GM23338 (cell line): ENCODE measurements around the gene PTPRE. TPM values are rescaled to one million over a fixed set of nuclear protein-coding genes. Genes with fewer than 3 reads are reported as not detected.

Source experiments
- ATAC-seq: fragments of 200-7000 bp; cut with Tn5 transposase; 3 replicates; pipeline ENCODE4 v1.9.1; 2020
- DNase-seq: peaks from one replicate; pipeline ENCODE4 v3.0.0-alpha.2; 2015; ENCODE audit warnings: low spot score
- H2AFZ ChIP-seq: fragments of 200-600 bp; sonication (generic); 2 replicates; pipeline ENCODE4 v1.8.0; 2016; ENCODE audit warnings: antibody characterized with exemption, mild to moderate bottlenecking, moderate library complexity
- H3F3A ChIP-seq: fragments of 200-600 bp; sonication (generic); replicated peaks from 2 replicates; pipeline ENCODE4 v1.8.0; 2017; ENCODE audit warnings: antibody characterized with exemption, mixed run types, low read depth
- H3K27ac ChIP-seq: fragments of 200-600 bp; sonication (generic); 2 replicates; pipeline ENCODE4 v1.6.1; 2016; ENCODE audit warnings: low read depth
- H3K27me3 ChIP-seq: fragments of 200-600 bp; sonication (generic); 2 replicates; pipeline ENCODE4 v1.8.0; 2016; ENCODE audit warnings: mild to moderate bottlenecking, mixed run types, moderate library complexity; ENCODE audit not compliant: insufficient read depth
- H3K36me3 ChIP-seq: fragments of 200-600 bp; sonication (generic); 2 replicates; pipeline ENCODE4 v1.8.0; 2016; ENCODE audit warnings: mild to moderate bottlenecking; ENCODE audit not compliant: insufficient read depth
- H3K4me1 ChIP-seq: fragments of 200-600 bp; sonication (generic); 2 replicates; pipeline ENCODE4 v1.8.0; 2016; ENCODE audit warnings: mild to moderate bottlenecking, moderate library complexity; ENCODE audit not compliant: insufficient read depth
- H3K4me2 ChIP-seq: fragments of 200-600 bp; sonication (generic); 2 replicates; pipeline ENCODE4 v1.7.1; 2017; ENCODE audit warnings: mixed run types
- H3K4me3 ChIP-seq: fragments of 200-600 bp; sonication (generic); 2 replicates; pipeline ENCODE4 v1.6.1; 2016; ENCODE audit warnings: mixed run types
- H3K79me2 ChIP-seq: fragments of 200-600 bp; sonication (generic); replicated peaks from 2 replicates; pipeline ENCODE4 v1.8.0; 2017; ENCODE audit warnings: mild to moderate bottlenecking; ENCODE audit not compliant: insufficient read depth
- H3K9me2 ChIP-seq: fragments of 200-600 bp; sonication (generic); 2 replicates; pipeline ENCODE4 v1.8.0; 2017; ENCODE audit not compliant: insufficient read depth
- H4K20me1 ChIP-seq: fragments of 200-600 bp; sonication (generic); replicated peaks from 2 replicates; pipeline ENCODE4 v1.8.0; 2017; ENCODE audit warnings: mild to moderate bottlenecking; ENCODE audit not compliant: insufficient read depth
- H3K27ac Mint-ChIP-seq: 2 replicates; pipeline ENCODE4 v1.8.0; 2020; ENCODE audit warnings: inconsistent platforms, mild to moderate bottlenecking, moderate library complexity, mixed read lengths
- H3K27me3 Mint-ChIP-seq: 3 replicates; pipeline ENCODE4 v1.8.0; 2022; ENCODE audit warnings: low read depth, mild to moderate bottlenecking, moderate library complexity, mixed read lengths, inconsistent platforms; ENCODE audit not compliant: insufficient read depth, poor library complexity
- H3K36me3 Mint-ChIP-seq: 3 replicates; pipeline ENCODE4 v1.8.0; 2021; ENCODE audit warnings: low read depth, mild to moderate bottlenecking, inconsistent platforms, moderate library complexity, mixed read lengths
- H3K4me1 Mint-ChIP-seq: 3 replicates; pipeline ENCODE4 v1.8.0; 2020; ENCODE audit warnings: mild to moderate bottlenecking, inconsistent platforms, mixed read lengths
- H3K4me3 Mint-ChIP-seq: 3 replicates; pipeline ENCODE4 v1.8.0; 2021; ENCODE audit warnings: moderate library complexity, mild to moderate bottlenecking, inconsistent platforms, mixed read lengths
- H3K9me3 Mint-ChIP-seq: 3 replicates; pipeline ENCODE4 v1.8.0; 2020; ENCODE audit warnings: moderate library complexity, mild to moderate bottlenecking, inconsistent platforms, mixed read lengths
- ETS1 ChIP-seq: IDR thresholded peaks from 2 replicates; pipeline ENCODE4 v1.6.1; 2016; ENCODE audit warnings: antibody characterized with exemption
- NANOG ChIP-seq: IDR thresholded peaks from 2 replicates; pipeline ENCODE4 v1.6.1; 2016; ENCODE audit warnings: antibody characterized with exemption, borderline replicate concordance
- POLR2AphosphoS5 ChIP-seq: IDR thresholded peaks from 2 replicates; pipeline ENCODE4 v1.6.1; 2016; ENCODE audit warnings: antibody characterized with exemption, low read depth
- ZNF114 ChIP-seq: fragments of 250-450 bp; sonication (Bioruptor Pico); IDR thresholded peaks from 2 replicates; pipeline ENCODE4 v1.5.0; 2020; ENCODE audit warnings: mild to moderate bottlenecking, moderate library complexity
- ZNF331 ChIP-seq: fragments of 250-450 bp; sonication (Bioruptor Pico); IDR thresholded peaks from 2 replicates; pipeline ENCODE4 v1.5.0; 2020; ENCODE audit warnings: low read depth, mild to moderate bottlenecking, moderate library complexity
- polyA plus RNA-seq: library from polyadenylated mRNA; unstranded; fragments of >200 nt; fragmentation: Nextera tagmentation; extraction: Ambion mirVana; gene quantifications from 2 replicates; pipeline ENCODE4 v1.2.1, GENCODE V29; 2016
- total RNA-seq: library from RNA; depleted of rRNA; stranded (reverse); fragments of >200 nt; shearing (Covaris generic); gene quantifications from 2 replicates; pipeline ENCODE4 v1.2.3, GENCODE V29; 2014
- TF ChIP-seq, protein P1 (sequence below): IDR thresholded peaks from one replicate; pipeline ENCODE4 v1.6.1; 2018; ENCODE audit warnings: antibody characterized with exemption; ENCODE audit not compliant: unreplicated experiment

Gene PTPRE
- total and polyA plus RNA-seq, 2 experiments from 2014 or later = 0.34 to 0.42 TPM

- Histone ChIP-seq H3K4me2 (no peak overlapping the region), H2AFZ (no peak overlapping the region), H3K9me2 (no peaks in the 10 kb centered on the region), H3K79me2 (peaks cover 5% of the 10 kb centered on the region; the same call in 1 of the 2 replicates), H3K4me3 (no peak overlapping the region), H3K36me3 (peaks cover 68% of the 10 kb centered on the region), H3K27me3 (no peaks in the 10 kb centered on the region), H3K27ac (no peak overlapping the region), H3F3A (no peaks in the 10 kb centered on the region), H4K20me1 (peaks cover 11% of the 10 kb centered on the region; the same call in 1 of the 2 replicates), H3K4me1 (no peaks in the 10 kb centered on the region)
- H3K36me3 Mint-ChIP-seq = peaks cover 47% of the 10 kb centered on the region
- no peak for TF ChIP-seq ZNF331 (CRISPR knock-in tag)
- no peaks in the 10 kb centered on the region for H3K9me3 Mint-ChIP-seq
- no peaks in the 10 kb centered on the region for H3K4me1 Mint-ChIP-seq
- ATAC-seq (no peak), DNase-seq (no peak)
- peaks cover 1% of the 10 kb centered on the region for H3K27me3 Mint-ChIP-seq
- H3K4me3 Mint-ChIP-seq = no peak overlapping the region
- no peak overlapping the region for H3K27ac Mint-ChIP-seq
Observed at GRCh38 chr10:128109707-128110106, 202.8 kb downstream of the PTPRE start.

DNA sequence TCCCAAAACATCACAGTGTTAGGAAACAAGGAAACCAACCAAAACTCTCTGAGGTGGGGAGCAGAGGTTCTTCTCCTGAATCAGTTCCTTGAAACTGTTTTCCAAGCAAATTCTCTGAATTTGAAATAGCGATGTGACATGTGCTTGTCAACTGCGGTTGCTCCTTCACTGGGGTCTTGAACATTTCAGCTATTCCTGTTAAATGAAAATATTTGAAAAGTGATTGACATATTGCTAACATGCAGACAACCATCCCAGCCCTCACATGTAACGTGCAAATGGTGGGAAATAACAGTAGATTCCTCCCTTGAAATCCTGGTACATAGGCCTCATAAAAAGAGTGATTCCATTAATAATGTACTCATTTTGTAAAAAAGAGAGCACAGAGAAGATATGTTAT is 203.4 kb downstream of the PTPRE start:
- Histone ChIP-seq H2AFZ (no peak overlapping the region), H3K27ac (no peak overlapping the region), H3F3A (no peaks in the 10 kb centered on the region), H3K4me3 (no peak overlapping the region), H3K4me1 (no peaks in the 10 kb centered on the region), H3K79me2 (peaks cover 5% of the 10 kb centered on the region; the same call in 1 of the 2 replicates), H3K4me2 (no peak overlapping the region), H3K27me3 (no peaks in the 10 kb centered on the region), H3K36me3 (peaks cover 74% of the 10 kb centered on the region), H4K20me1 (peaks cover 11% of the 10 kb centered on the region; the same call in 1 of the 2 replicates), H3K9me2 (no peaks in the 10 kb centered on the region)
- Mint-ChIP-seq H3K27me3 (no peaks in the 10 kb centered on the region), H3K36me3 (peaks cover 53% of the 10 kb centered on the region), H3K27ac (no peak overlapping the region), H3K4me1 (no peaks in the 10 kb centered on the region), H3K4me3 (no peak overlapping the region), H3K9me3 (no peaks in the 10 kb centered on the region)
- ATAC-seq (no peak), DNase-seq (no peak)
- TF ChIP-seq ETS1 (no peak), NANOG (no peak)

DNA sequence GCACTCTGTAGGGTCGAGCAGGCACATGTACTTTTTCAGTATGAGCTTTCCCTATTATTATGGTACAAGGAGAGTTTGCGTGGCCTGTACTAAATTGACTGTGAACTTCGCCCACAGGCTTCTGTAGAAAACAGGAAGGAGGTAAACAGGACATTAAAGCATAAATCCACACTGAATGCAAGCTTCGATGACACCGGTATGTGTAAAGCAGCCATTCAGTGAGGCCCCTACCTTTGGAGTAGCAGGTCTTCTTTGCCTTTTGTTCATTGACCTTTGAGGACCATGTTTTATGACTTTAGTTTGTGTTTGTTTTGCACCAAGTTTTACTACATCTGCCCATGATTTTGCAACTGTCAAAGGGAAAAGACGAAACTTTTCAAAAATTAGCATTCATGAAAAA is 204.8 kb downstream of the PTPRE start:
- Mint-ChIP-seq H3K36me3 (peaks cover 65% of the 10 kb centered on the region), H3K27ac (no peak overlapping the region), H3K4me3 (no peak overlapping the region), H3K9me3 (no peaks in the 10 kb centered on the region), H3K4me1 (no peaks in the 10 kb centered on the region), H3K27me3 (no peaks in the 10 kb centered on the region)
- peaks cover 11% of the 10 kb centered on the region; the same call in 1 of the 2 replicates for H4K20me1 ChIP-seq
- DNase-seq (no peak), ATAC-seq (no peak)
- H3K27me3 ChIP-seq = no peaks in the 10 kb centered on the region
- no peaks in the 10 kb centered on the region for H3K4me1 ChIP-seq
- H2AFZ ChIP-seq = no peak overlapping the region
- no peak overlapping the region for H3K4me3 ChIP-seq
- H3K4me2 ChIP-seq = no peak overlapping the region
- no peak overlapping the region for H3K27ac ChIP-seq
- H3K36me3 ChIP-seq = peaks cover 87% of the 10 kb centered on the region
- TF ChIP-seq ZNF114 (CRISPR knock-in tag) = no peak
- H3F3A ChIP-seq = no peaks in the 10 kb centered on the region
- peaks cover 5% of the 10 kb centered on the region; the same call in 1 of the 2 replicates for H3K79me2 ChIP-seq
- H3K9me2 ChIP-seq = no peaks in the 10 kb centered on the region

- Histone ChIP-seq H3K9me2 (no peaks in the 10 kb centered on the region), H3K36me3 (peaks cover 82% of the 10 kb centered on the region), H2AFZ (no peak overlapping the region), H4K20me1 (peaks cover 11% of the 10 kb centered on the region; the same call in 1 of the 2 replicates), H3K27me3 (no peaks in the 10 kb centered on the region), H3K4me3 (no peak overlapping the region), H3K4me1 (no peaks in the 10 kb centered on the region), H3F3A (no peaks in the 10 kb centered on the region), H3K27ac (no peak overlapping the region), H3K79me2 (peaks cover 5% of the 10 kb centered on the region; the same call in 1 of the 2 replicates), H3K4me2 (no peak overlapping the region)
- Mint-ChIP-seq H3K27ac (no peak overlapping the region), H3K27me3 (no peaks in the 10 kb centered on the region), H3K4me1 (no peaks in the 10 kb centered on the region), H3K4me3 (no peak overlapping the region), H3K36me3 (peaks cover 69% of the 10 kb centered on the region), H3K9me3 (no peaks in the 10 kb centered on the region)
- DNase-seq (no peak), ATAC-seq (no peak)
- TF ChIP-seq ETS1 = no peak
- TF ChIP-seq, protein P1, sequence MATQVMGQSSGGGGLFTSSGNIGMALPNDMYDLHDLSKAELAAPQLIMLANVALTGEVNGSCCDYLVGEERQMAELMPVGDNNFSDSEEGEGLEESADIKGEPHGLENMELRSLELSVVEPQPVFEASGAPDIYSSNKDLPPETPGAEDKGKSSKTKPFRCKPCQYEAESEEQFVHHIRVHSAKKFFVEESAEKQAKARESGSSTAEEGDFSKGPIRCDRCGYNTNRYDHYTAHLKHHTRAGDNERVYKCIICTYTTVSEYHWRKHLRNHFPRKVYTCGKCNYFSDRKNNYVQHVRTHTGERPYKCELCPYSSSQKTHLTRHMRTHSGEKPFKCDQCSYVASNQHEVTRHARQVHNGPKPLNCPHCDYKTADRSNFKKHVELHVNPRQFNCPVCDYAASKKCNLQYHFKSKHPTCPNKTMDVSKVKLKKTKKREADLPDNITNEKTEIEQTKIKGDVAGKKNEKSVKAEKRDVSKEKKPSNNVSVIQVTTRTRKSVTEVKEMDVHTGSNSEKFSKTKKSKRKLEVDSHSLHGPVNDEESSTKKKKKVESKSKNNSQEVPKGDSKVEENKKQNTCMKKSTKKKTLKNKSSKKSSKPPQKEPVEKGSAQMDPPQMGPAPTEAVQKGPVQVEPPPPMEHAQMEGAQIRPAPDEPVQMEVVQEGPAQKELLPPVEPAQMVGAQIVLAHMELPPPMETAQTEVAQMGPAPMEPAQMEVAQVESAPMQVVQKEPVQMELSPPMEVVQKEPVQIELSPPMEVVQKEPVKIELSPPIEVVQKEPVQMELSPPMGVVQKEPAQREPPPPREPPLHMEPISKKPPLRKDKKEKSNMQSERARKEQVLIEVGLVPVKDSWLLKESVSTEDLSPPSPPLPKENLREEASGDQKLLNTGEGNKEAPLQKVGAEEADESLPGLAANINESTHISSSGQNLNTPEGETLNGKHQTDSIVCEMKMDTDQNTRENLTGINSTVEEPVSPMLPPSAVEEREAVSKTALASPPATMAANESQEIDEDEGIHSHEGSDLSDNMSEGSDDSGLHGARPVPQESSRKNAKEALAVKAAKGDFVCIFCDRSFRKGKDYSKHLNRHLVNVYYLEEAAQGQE = peak; percentile 46
- no peak for TF ChIP-seq POLR2AphosphoS5
Observed at GRCh38 chr10:128113026-128113425, 206.1 kb downstream of the PTPRE start.
